UCSD-AML1 (cell line): ENCODE data around the gene IPO11.
A peak's percentile ranks its signal among the peaks of the same experiment; 100 is the strongest.
"Not testable (repeated sequence)": the region's sequence is repeated elsewhere in the genome, so short reads cannot be mapped to it uniquely, and the experiment has no call there.

Experiments used
- DNase-seq: peaks from one replicate; lab custom pipeline; 2025; ENCODE audit not compliant: unreplicated experiment; lab: John Stamatoyannopoulos, UW

Gene IPO11

GRCh38 chr5:62633243-62633642, 220.7 kb downstream of the IPO11 start:
- no peak for DNase-seq

DNA sequence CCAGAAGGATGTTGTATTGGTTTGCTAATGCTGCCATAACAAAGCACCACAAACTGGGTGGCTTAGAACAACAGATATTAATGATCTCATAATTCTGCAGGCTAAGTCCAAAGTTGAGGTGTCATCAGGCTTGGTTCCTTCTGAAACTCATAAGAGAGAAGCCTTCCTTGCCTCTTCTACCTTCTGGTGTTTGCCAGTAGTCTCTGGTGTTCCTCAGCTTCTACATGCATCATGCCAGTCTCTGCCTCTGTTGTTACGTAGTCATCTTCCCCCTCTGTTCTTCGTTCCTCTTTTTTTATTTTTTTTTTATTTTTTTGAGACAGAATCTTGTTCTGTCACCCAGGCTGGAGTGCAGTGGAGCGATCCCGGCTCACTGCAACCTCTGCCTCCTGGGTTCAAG, 227.9 kb downstream of the IPO11 start:
- DNase-seq: no peak

DNA sequence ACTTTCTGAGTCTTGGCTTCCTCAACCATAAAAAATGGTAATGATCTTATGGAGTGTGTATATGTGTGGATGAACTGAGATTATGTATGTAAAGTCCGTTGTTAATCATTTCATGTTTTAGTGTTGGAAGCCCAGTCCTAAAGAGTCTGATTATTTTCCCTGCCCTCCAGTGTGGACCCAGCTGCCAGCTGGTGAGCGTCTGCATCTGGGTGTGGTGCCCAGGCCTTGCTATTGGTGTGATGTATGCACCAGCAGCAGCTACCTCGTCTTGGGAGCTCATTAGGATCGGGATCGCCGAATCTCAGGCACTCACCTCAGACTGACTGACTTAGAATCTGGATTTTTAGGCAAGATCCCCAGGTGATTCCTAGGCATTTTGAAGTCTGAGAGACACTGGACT, 229.9 kb downstream of the IPO11 start:
- no peak for DNase-seq

DNA sequence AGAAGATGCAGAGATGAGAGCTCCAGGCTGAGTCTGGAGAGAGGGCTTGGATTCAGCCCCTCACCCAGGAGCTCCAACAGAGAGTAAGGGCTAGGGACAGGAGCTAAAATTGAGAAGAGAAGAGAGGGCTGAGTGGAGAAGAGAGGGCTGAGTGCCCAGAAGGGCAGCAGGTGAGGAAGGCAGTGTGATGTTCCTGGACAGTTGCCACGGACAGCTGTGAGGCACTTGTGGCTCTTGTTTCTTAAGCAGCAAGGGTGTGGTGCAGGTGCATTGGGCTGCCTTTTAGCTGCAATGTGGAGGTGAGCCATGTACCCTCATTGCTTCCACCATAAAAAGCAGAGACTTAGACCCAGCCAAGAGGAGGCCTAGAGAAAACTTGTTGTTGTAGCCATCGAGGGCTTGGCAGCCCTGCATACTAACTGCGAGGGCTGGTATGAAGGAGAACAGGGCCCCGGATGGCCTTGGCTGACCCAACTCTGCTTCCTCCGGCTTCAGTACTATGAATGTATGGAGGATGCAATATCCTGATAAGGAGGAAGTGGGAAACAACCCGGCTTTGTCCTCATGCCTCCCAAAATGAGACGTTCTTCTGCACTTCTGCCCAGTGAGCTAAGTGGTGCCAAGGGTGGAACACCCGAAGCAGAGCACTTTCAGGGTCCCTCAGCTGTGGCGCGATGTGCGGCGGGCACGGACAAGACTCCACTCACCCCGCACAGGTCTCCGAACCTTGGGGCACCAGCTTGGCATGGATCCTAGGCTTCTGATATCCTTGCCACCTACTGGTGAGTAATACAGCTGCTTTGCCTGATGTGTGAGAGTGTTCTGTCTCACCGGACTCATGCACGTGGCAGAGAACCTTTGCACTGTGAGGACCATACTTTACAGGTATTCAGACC, 231.2 kb downstream of the IPO11 start:
- peak; percentile 32 for DNase-seq

- DNase-seq: no peak
Observed at GRCh38 chr5:62645223-62645622, 232.7 kb downstream of the IPO11 start.

DNA sequence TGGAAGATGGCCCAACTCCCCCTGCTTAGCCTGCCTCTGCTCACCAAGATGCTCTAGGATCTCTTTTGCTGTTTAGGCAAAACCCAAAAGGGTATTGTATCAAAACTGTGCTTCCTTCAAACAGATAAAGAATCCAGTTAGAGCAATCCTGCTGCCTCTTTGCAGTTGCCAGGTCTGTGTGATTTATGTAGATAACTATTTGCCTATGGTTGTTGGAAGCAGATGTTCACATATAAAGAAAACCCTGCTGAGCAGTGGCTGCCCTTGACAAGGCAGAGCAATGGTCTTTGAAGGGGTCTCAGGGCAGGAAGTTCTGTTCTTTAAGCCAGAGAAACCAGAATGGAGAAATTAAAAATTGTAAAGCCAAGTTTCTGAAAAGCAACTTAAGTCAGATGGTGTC, 234.7 kb downstream of the IPO11 start:
- DNase-seq: no peak

- no peak for DNase-seq
Observed at GRCh38 chr5:62649025-62649424, 236.5 kb downstream of the IPO11 start.

DNA sequence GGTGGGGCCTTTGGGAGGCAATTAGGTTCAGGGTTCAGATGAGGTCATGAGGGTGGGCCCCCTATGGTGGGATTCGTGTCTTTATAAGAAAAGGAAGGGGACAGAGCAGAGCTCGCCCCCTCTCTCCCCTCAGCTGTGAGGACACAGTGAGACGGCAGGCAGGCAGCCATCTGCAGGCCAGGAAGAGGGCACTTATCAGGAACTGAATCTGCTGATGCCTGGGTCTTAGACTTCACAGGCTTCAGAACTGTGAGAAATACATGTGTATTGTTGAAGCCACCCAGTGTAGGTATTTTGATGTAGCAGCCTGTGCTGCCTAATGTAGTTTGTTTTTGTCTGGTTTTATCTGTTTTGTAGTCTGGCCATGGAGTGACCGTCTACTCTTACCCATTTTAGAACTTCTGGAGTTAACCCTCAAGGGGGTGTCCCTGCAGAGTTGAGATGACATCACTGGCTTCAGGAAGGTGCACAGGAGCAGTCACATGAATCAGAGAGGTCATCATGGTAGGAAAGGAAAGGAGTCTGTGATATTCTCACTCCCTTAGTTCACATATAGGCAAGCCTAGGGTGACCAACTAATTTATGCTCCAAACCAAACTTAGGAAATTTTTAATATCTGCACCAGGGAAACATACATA, 237.0 kb downstream of the IPO11 start:
- DNase-seq: peak; percentile 15

GRCh38 chr5:62650197-62650596, 237.6 kb downstream of the IPO11 start:
- DNase-seq: no peak

DNA sequence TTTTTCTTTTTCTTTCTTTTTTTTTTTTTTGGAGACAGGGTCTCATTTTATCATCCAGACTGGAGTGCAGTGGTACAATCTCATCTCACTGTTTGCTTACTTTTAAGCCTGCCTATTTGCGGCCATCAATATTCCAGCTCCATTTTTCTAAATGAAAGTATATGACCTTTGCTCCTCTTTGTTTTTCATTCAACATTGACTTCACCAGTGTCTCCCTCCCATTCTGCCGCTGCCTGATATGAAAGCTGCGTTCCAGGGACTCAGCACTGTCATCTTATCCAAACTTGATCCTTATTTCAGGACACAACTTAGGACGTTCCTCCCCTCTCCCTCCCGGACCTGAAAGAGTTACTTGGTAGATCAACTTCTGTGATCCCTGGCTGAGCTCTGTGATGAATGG, 239.7 kb downstream of the IPO11 start:
- DNase-seq: no peak

DNA sequence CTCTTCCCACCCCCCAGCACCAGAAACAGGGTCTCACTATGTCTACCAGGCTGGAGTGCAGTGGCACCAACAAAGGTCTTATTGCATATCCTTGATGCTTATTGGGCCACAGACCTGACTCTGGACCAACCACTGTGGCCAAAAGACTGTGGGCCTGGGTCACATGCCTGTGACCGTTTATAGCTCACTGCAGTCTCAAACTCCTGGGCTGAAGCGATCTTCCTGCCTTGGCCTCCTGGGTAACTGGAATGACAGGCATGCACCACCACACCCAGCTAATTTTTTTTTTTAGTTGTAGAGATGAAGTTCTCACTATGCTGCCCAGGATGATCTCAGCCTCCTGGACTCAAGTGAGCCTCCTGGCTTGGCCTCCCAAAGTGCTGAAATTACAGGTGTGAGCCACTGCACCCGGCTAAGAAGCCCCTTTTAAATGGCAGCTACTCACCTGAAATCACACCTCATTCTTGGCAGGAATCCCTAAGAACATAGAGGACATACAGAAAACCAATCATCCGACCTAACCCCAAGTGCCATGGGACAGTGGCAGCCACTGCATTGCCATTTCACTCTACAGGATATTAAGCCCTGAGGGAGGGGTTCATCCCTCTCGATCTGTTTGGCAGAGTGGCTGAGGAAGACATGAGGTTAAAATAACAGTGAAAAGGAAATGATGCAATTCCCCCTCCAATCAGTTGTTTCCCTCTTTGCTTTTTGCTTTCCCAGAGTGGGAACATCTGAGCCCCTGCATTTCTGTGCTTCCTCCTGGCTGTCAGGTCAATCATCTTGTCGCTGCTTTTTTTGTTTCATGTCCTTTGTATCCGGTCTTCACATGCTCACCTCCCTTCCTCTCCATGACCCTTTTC, 240.7 kb downstream of the IPO11 start:
- DNase-seq: peak; percentile 28

GRCh38 chr5:62653864-62654575, 241.5 kb downstream of the IPO11 start:
- DNase-seq: no peak

GRCh38 chr5:62657772-62658171, 245.2 kb downstream of the IPO11 start:
- DNase-seq: not testable (repeated sequence)

- no peak for DNase-seq
Observed at GRCh38 chr5:62661126-62661525, 248.6 kb downstream of the IPO11 start.

DNA sequence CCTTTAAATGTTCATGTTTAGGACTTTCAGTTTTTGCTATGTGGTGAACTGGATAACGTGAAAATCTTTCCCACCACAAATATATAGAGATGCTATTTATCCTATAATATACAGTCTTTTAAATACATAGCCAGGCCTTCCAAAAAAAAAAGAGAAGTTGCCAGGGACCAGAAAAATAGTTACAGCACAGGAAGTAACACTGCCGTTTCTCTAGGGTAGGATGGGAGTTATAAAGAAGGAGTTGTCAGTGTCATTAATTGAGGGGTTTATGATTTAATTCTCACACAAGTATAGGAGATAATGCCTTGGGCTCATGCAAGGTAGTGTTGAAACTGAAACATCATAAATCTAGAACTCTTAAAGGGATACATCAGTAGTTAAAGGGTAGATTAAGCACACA, 250.0 kb downstream of the IPO11 start:
- DNase-seq: no peak

DNA sequence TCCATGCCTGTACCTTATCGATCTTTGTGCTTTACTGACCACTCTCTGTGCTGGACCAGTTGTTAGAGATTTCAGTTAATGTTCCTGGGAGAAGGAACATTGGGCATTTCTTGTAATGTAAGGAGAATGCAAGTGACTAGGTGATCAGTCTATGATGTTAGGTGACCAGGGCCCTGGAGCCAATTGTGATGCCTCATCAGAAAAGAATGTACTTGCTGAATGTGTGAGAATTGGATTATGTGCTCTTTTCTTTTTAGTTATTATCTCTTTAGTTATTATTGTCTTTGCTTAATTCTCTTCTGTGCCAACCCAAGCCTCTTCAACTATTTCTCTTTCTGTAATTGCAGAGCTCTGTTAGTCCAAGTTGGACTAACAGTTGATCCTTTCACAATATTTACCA, 258.9 kb downstream of the IPO11 start:
- no peak for DNase-seq

GRCh38 chr5:62676596-62676995, 264.0 kb downstream of the IPO11 start:
- DNase-seq: not testable (repeated sequence)
